GM12801 (cell line): ENCODE results near the gene KLF6.

Experiments used
- TF ChIP-seq, protein P1 (sequence below): IDR thresholded peaks from one replicate; pipeline ENCODE4 v1.5.1; 2011; ENCODE audit warnings: control low read depth; ENCODE audit not compliant: insufficient read length; ENCODE audit errors: extremely low read depth

Gene KLF6

DNA sequence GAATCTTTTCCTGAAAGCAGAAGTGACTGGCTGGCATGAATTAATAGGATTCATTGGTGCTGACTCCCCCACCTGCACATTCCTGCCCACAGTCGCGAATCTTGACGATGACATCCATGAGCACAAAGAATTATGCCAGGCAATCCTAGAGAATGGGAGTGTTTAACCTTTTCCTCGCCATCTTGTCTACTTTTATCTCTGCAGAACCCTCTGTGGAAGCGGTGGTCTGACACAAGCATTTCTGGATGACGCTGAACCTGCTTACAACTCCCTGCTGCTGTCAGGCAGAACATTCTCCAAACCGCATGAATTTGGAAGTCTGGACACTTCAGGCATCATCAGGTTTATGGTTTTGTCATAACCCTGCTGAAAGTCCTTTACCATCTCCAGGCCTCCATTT, 36.5 kb downstream of the KLF6 start:
- TF ChIP-seq, protein P1, sequence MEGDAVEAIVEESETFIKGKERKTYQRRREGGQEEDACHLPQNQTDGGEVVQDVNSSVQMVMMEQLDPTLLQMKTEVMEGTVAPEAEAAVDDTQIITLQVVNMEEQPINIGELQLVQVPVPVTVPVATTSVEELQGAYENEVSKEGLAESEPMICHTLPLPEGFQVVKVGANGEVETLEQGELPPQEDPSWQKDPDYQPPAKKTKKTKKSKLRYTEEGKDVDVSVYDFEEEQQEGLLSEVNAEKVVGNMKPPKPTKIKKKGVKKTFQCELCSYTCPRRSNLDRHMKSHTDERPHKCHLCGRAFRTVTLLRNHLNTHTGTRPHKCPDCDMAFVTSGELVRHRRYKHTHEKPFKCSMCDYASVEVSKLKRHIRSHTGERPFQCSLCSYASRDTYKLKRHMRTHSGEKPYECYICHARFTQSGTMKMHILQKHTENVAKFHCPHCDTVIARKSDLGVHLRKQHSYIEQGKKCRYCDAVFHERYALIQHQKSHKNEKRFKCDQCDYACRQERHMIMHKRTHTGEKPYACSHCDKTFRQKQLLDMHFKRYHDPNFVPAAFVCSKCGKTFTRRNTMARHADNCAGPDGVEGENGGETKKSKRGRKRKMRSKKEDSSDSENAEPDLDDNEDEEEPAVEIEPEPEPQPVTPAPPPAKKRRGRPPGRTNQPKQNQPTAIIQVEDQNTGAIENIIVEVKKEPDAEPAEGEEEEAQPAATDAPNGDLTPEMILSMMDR = no peak

DNA sequence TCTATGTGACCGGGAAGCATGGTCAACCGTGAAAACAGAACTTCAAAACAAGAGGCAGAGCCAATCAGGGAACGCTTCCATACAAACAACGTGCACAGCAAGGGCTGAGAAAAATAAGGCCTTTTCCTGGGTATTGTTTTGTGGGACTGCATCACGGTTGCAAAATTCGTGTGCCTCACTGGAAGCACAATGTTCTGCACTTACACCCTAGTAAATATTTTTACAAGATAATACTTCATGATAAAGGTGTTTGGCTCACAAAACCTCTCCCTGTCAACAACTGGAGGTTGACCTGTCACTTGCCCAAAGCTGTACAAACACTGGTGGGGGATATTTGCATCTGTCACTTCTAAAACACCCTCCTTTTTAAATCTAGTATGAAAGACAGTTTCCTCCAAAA, 37.0 kb downstream of the KLF6 start:
- TF ChIP-seq, protein P1 = no peak

DNA sequence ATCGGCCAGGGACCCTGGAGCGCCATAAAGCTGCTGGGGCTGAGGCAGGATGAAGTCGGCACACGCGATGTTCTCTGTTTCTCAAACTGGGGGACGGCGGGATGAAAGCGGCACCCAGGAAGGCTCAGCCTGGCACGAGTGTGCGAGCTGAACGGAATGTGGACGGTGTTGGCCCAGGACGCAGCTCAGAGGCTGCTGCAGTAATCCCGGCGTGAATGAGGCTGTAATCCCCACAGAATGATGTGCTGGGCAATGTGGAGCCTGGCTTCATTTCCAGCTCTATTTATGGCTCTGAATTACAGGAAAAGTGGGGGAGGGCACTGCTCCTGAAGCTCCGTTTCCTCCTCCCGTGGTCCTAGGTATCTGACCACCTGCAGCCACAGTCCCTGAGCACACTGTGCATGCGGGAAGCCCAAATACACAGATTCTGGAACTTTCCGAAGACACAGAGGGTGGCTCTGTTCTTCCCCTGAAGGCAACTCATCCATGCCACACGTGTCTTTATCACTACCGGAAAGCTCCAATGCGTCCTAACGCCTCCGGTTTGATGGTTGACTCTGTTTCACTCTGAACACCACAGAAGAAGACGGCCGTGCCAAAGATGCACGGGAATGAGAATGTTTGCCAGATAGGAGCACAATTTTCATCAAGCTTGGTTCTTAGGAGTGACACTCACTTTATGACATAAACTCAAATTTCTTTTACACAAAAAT, 37.6 kb downstream of the KLF6 start:
- TF ChIP-seq, protein P1 = no peak

- TF ChIP-seq, protein P1 = no peak
Measured at GRCh38 chr10:3746634-3747033, 38.4 kb downstream of the KLF6 start.

GRCh38 chr10:3745521-3745920, 39.5 kb downstream of the KLF6 start:
- TF ChIP-seq, protein P1 = no peak

GRCh38 chr10:3741688-3742461, 43.1 kb downstream of the KLF6 start:
- TF ChIP-seq, protein P1 = no peak

GRCh38 chr10:3740157-3740871, 44.7 kb downstream of the KLF6 start:
- TF ChIP-seq, protein P1 = no peak
